Liver (tissue), 9 donors: ENCODE data around the gene KCNJ5. TPM values are rescaled to one million over a fixed set of nuclear protein-coding genes. Genes with fewer than 3 reads are reported as not detected.

Experiments
- DNase-seq: peaks from one replicate; pipeline ENCODE4 v3.0.0-alpha.2; 2017; ENCODE audit warnings: low spot score
- H3K27ac ChIP-seq, 2 donors: one replicate each; pipeline ENCODE4 v1.7.0; 2013; ENCODE audit warnings: inconsistent platforms in 2 of 2, low read length in 2 of 2, control low read depth in 1 of 2, low read depth in 1 of 2, mild to moderate bottlenecking in 1 of 2
- H3K27me3 ChIP-seq, 4 donors: one replicate each; pipeline versions ENCODE4 v1.6.1 to v1.7.0; 2013; ENCODE audit warnings: low read length in 3 of 4, inconsistent platforms in 1 of 4, mild to moderate bottlenecking in 1 of 4, moderate library complexity in 1 of 4; ENCODE audit not compliant: control insufficient read depth in 4 of 4, insufficient read depth in 4 of 4
- H3K36me3 ChIP-seq, 4 donors: one replicate each; pipeline versions ENCODE4 v1.6.1 to v1.7.0; 2013; ENCODE audit warnings: low read length in 3 of 4, mild to moderate bottlenecking in 3 of 4, low read depth in 1 of 4, moderate library complexity in 1 of 4; ENCODE audit not compliant: control insufficient read depth in 4 of 4, insufficient read depth in 3 of 4
- H3K4me1 ChIP-seq, 4 donors: one replicate each; pipeline versions ENCODE4 v1.6.1 to v1.7.0; 2013; ENCODE audit warnings: low read length in 3 of 4, mild to moderate bottlenecking in 3 of 4, moderate library complexity in 1 of 4; ENCODE audit not compliant: control insufficient read depth in 4 of 4, insufficient read depth in 4 of 4
- H3K4me3 ChIP-seq, 3 donors: one replicate each; pipeline versions ENCODE4 v1.6.1 to v1.7.0; 2013; ENCODE audit warnings: low read length in 3 of 3, control low read depth in 1 of 3, low read depth in 1 of 3, mild to moderate bottlenecking in 1 of 3
- H3K9ac ChIP-seq, 2 donors: one replicate each; pipeline ENCODE4 v1.7.0; 2013; ENCODE audit warnings: low read length in 2 of 2, mild to moderate bottlenecking in 2 of 2, moderate library complexity in 2 of 2, control low read depth in 1 of 2, low read depth in 1 of 2
- H3K9me3 ChIP-seq, 4 donors: one replicate each; pipeline versions ENCODE4 v1.6.1 to v1.7.0; 2013; ENCODE audit warnings: low read length in 3 of 4; ENCODE audit not compliant: control insufficient read depth in 4 of 4
- ATF3 ChIP-seq: IDR thresholded peaks from 2 replicates; pipeline ENCODE4 v1.6.1; 2016; ENCODE audit warnings: antibody characterized with exemption
- CTCF ChIP-seq: fragments of 150-350 bp; IDR thresholded peaks from 2 replicates; pipeline ENCODE4 v1.5.1; 2017; ENCODE audit warnings: improper control_type of control experiment, low read depth, low read length; ENCODE audit not compliant: missing input control
- EGR1 ChIP-seq, 2 donors: IDR thresholded peaks; 2 replicates each; pipeline ENCODE4 v1.6.1; 2016 to 2018; ENCODE audit warnings: antibody characterized with exemption in 2 of 2, low read depth in 2 of 2
- FOXA1 ChIP-seq: IDR thresholded peaks from 2 replicates; pipeline ENCODE4 v1.6.1; 2016; ENCODE audit warnings: antibody characterized with exemption
- FOXA2 ChIP-seq: IDR thresholded peaks from 2 replicates; pipeline ENCODE4 v1.6.1; 2016; ENCODE audit warnings: antibody characterized with exemption
- GABPA ChIP-seq, 2 donors: IDR thresholded peaks in 1 of 2; conservative IDR thresholded peaks in 1 of 2; 2 replicates each; pipeline ENCODE4 v1.6.1; 2016; ENCODE audit warnings: antibody characterized with exemption in 2 of 2, mild to moderate bottlenecking in 1 of 2, moderate library complexity in 1 of 2
- HNF4A ChIP-seq, 2 donors: conservative IDR thresholded peaks; 2 replicates each; pipeline ENCODE4 v1.6.1; 2016; ENCODE audit warnings: antibody characterized with exemption in 2 of 2, mild to moderate bottlenecking in 2 of 2
- HNF4G ChIP-seq: IDR thresholded peaks from 2 replicates; pipeline ENCODE4 v1.6.1; 2016; ENCODE audit warnings: antibody characterized with exemption
- JUND ChIP-seq, 2 donors: IDR thresholded peaks; 2 replicates each; pipeline ENCODE4 v1.6.1; 2016; ENCODE audit warnings: antibody characterized with exemption in 2 of 2
- MAX ChIP-seq: IDR thresholded peaks from 2 replicates; pipeline ENCODE4 v1.6.1; 2016; ENCODE audit warnings: antibody characterized with exemption
- NR2F2 ChIP-seq: IDR thresholded peaks from 2 replicates; pipeline ENCODE4 v1.6.1; 2016; ENCODE audit warnings: antibody characterized with exemption
- RAD21 ChIP-seq, 2 donors: IDR thresholded peaks; 2 replicates each; pipeline ENCODE4 v1.6.1; 2016; ENCODE audit warnings: antibody characterized with exemption in 2 of 2, mild to moderate bottlenecking in 2 of 2
- RXRA ChIP-seq, 2 donors: IDR thresholded peaks; 2 replicates each; pipeline ENCODE4 v1.6.1; 2017 to 2018; ENCODE audit warnings: antibody characterized with exemption in 2 of 2, mild to moderate bottlenecking in 1 of 2
- SP1 ChIP-seq: IDR thresholded peaks from 2 replicates; pipeline ENCODE4 v1.6.1; 2018; ENCODE audit warnings: antibody characterized with exemption, mild to moderate bottlenecking
- TAF1 ChIP-seq: conservative IDR thresholded peaks from 2 replicates; pipeline ENCODE4 v1.6.1; 2016; ENCODE audit warnings: antibody characterized with exemption, mild to moderate bottlenecking
- YY1 ChIP-seq: IDR thresholded peaks from 2 replicates; pipeline ENCODE4 v1.6.1; 2016; ENCODE audit warnings: antibody characterized with exemption, mild to moderate bottlenecking
- ZBTB33 ChIP-seq: IDR thresholded peaks from 2 replicates; pipeline ENCODE4 v1.6.1; 2016; ENCODE audit warnings: antibody characterized with exemption
- WGBS: extraction: QIAGEN DNeasy Blood & Tissue Kit; methylation state at CpG from one replicate; pipeline ENCODE4 v1.1.7; 2013; 5-methylcytosine and 5-hydroxymethylcytosine counted together
- polyA plus RNA-seq, 2 donors: library from polyadenylated mRNA; stranded (reverse) in 1 of 2; unstranded in 1 of 2; fragments of 200-250 nt in 1 of 2; fragments of >200 nt in 1 of 2; fragmentation: Nextera tagmentation in 1 of 2; extraction: Ambion mirVana in 1 of 2; gene quantifications; one replicate each; pipeline versions ENCODE4 v1.2.1 to v1.2.3, GENCODE V29; 2013 to 2015
- total RNA-seq, 2 donors: library from RNA; depleted of rRNA; stranded (reverse); fragments of >200 nt; gene quantifications; one replicate each; pipeline ENCODE4 v1.2.3, GENCODE V29; 2014
- donor health status: healthy.
- donor health status: healthy.
- donor health status: healthy.
- donor health status: healthy.
- donor health status: healthy.

The KCNJ5 gene
- total and polyA plus RNA-seq, 4 donors = 0.04 to 0.08 (median 0.06) TPM

GRCh38 chr11:128893578-128894285 lies 2.6 kb downstream of the KCNJ5 start:
- H3K9me3 ChIP-seq = no peaks in the 10 kb centered on the region
- H3K27ac ChIP-seq = no peak overlapping the region
- TF ChIP-seq CTCF (no peak), ZBTB33 (no peak), TAF1 (no peak), RAD21 (IDR thresholded peaks at IDR 0.05) (no peak), NR2F2 (no peak), HNF4A (conservative IDR thresholded peaks at IDR 0.05) (no peak), SP1 (no peak), FOXA2 (no peak), ATF3 (no peak), MAX (no peak), FOXA1 (no peak), JUND (IDR thresholded peaks at IDR 0.05) (no peak), HNF4G (no peak), YY1 (no peak)
- no peak for DNase-seq
- H3K4me3 ChIP-seq = no peak overlapping the region
- WGBS = 82% methylated on average over 9 of the region's 9 CpGs
- H3K4me1 ChIP-seq = peaks cover 21 to 47% (median 29%) of the 10 kb centered on the region in 4 donors
- no peak overlapping the region for H3K9ac ChIP-seq
- no peaks in the 10 kb centered on the region for H3K36me3 ChIP-seq
- H3K27me3 ChIP-seq = no peaks in the 10 kb centered on the region

GRCh38 chr11:128894286-128894681 lies 3.1 kb downstream of the KCNJ5 start:
- Histone ChIP-seq H3K9ac (no peak overlapping the region), H3K36me3 (no peaks in the 10 kb centered on the region), H3K4me3 (no peak overlapping the region), H3K27ac (no peak overlapping the region), H3K27me3 (no peaks in the 10 kb centered on the region), H3K4me1 (peaks cover 21 to 47% (median 31%) of the 10 kb centered on the region in 4 donors), H3K9me3 (no peaks in the 10 kb centered on the region)
- no peak for DNase-seq
- WGBS = 38% methylated on average over 3 of the region's 3 CpGs
- TF ChIP-seq EGR1 (IDR thresholded peaks at IDR 0.05; ENCODE audit: low read depth in 2 of 2) (no peak), RAD21 (IDR thresholded peaks at IDR 0.05) (no peak), CTCF (no peak), TAF1 (no peak), JUND (IDR thresholded peaks at IDR 0.05) (no peak), HNF4A (conservative IDR thresholded peaks at IDR 0.05) (no peak), FOXA2 (no peak), GABPA (IDR thresholded peaks at IDR 0.05 in 1 of 2, conservative IDR thresholded peaks at IDR 0.05 in 1 of 2) (no peak), YY1 (no peak), RXRA (IDR thresholded peaks at IDR 0.05) (no peak), ATF3 (no peak), SP1 (no peak), NR2F2 (no peak), ZBTB33 (no peak), MAX (no peak), HNF4G (no peak), FOXA1 (no peak)
